AG04449 (cell line): ENCODE results near the gene PPP1R10.
"Not testable (repeated sequence)": the region's sequence is repeated elsewhere in the genome, so short reads cannot be mapped to it uniquely, and the experiment has no call there.

Experiments used
- CTCF ChIA-PET: fragments of 350-600 bp; formaldehyde crosslinking; extraction: SDS; loops from one replicate; lab custom pipeline; 2021; ENCODE audit warnings: antibody characterized with exemption; lab: Yijun Ruan, JAX
- POLR2A ChIA-PET: fragments of 400-600, 350-600 bp; formaldehyde crosslinking; extraction: SDS; loops from one replicate; lab custom pipeline; 2020; ENCODE audit warnings: antibody characterized with exemption, inconsistent platforms; lab: Yijun Ruan, JAX
- DNase-seq: peaks from one replicate; pipeline ENCODE4 v3.0.0-alpha.2; 2010; ENCODE audit warnings: low read depth, low spot score
- H3K4me3 ChIP-seq: 2 replicates; pipeline ENCODE4 v1.5.1; 2011; ENCODE audit warnings: low read depth, mild to moderate bottlenecking, control low read depth, low read length
- TF ChIP-seq, protein P1 (sequence below): IDR thresholded peaks from one replicate; pipeline ENCODE4 v1.5.1; 2011; ENCODE audit warnings: mild to moderate bottlenecking, moderate library complexity, low read length, control low read depth, inconsistent platforms; ENCODE audit not compliant: insufficient read depth; ENCODE audit errors: missing control alignments

Gene PPP1R10

DNA sequence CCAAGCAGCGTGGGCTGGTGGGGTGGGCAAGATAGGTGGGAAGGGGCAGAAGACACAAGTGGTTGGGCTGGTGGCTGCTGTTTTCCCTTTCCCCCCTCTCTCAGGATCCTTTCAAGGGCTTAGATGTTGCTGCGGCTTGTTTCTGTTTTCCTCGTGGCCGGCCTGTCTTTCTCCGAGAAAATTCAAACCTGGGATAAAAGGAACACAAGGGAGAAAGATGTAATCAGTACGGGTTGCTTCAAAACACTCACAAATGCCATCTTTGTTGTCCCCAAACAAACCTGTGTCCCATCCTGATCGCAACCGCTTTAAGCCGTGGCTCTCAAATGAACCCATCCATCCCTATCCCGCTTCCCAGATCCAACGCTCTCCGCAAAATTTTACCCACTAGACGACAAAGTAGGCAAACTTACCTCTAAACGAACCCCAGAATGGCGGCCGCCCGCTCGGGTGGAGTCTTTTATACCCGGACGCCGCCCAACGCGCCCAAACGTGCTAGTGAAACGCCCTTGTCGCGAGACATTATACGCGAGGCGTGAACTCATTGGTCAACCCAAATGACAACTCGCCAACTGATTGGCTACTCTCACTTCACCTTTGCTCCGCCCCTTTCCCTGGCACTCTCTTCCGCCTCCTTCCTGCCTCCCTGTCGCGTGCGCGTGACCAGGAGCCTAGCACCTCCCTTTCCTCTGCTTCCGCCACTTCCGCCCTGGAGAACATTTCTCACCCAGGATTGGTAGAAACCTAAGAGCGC is at the start of gene PPP1R10:
Gene PPP1R10 (minus strand): TSS at position 433 of the 754 bp plus-strand sequence. CDS start 7,299 bp downstream, outside the sequence.
- peak; percentile 99 for DNase-seq
- POLR2A ChIA-PET: interaction anchor here (0.6 to 1.3 kb wide), 6 partner anchors 12 to 104 kb away, joined by 3 to 6 read pairs (median 4); partner anchors contain the start of genes DHX16, MDC1 and PRR3
- H3K4me3 ChIP-seq: peak within 1 kb of the TSS; percentile 99
- TF ChIP-seq, protein P1, sequence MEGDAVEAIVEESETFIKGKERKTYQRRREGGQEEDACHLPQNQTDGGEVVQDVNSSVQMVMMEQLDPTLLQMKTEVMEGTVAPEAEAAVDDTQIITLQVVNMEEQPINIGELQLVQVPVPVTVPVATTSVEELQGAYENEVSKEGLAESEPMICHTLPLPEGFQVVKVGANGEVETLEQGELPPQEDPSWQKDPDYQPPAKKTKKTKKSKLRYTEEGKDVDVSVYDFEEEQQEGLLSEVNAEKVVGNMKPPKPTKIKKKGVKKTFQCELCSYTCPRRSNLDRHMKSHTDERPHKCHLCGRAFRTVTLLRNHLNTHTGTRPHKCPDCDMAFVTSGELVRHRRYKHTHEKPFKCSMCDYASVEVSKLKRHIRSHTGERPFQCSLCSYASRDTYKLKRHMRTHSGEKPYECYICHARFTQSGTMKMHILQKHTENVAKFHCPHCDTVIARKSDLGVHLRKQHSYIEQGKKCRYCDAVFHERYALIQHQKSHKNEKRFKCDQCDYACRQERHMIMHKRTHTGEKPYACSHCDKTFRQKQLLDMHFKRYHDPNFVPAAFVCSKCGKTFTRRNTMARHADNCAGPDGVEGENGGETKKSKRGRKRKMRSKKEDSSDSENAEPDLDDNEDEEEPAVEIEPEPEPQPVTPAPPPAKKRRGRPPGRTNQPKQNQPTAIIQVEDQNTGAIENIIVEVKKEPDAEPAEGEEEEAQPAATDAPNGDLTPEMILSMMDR: no peak
- CTCF ChIA-PET: interaction anchor here (1.0 to 1.8 kb wide), 3 partner anchors 10 to 55 kb away, joined by 3 to 8 read pairs (median 3); partner anchors contain the start of genes ATAT1 and DHX16

GRCh38 chr6:30666300-30666699 is 49.3 kb upstream of the PPP1R10 start:
- CTCF ChIA-PET: interaction anchor here (3.8 kb wide), 1 partner anchor 12 kb away, joined by 19 read pairs; no protein-coding TSS in a partner anchor
- POLR2A ChIA-PET, DNase-seq, H3K4me3 ChIP-seq: not testable (repeated sequence)

DNA sequence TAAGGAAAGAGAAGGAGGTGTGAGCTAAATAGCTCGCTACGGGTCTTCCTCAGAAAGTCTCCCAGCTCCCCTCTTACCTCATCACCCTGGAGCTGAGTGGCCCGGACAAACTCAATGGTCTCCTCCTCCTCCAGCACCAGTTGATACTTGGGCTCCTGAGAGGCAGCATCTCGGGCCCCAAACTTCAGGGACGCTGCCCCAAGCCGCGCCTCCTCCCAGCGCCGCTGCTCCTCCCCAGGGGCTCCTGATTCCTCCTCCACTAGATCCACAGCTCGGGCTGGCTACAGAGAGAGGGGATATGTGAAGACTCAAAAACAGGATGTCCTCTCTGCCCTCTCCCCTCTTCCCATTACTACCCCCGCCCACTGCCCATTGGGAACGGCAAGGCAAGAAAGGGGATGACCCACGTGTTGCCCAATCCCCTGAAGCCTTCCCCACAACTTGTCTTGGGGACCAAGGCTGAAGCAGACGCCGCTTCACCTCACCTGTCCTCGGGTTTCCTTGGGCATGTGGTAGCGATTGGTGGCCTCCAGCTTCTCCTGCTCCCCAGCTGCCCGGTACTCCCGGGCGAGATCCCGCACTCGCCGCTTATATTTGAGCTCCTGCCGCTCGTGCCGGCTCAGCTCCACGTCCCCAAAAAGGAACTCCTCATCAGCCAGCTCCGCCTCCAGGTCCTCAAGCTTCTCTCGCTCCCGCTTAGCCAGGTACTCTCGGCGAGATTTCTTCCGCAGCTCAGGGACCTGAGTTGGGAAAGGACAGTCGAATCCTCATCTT is 48.1 kb upstream of the PPP1R10 start:
- no peak for DNase-seq
- ChIA-PET CTCF (interaction anchor here (0.7 to 3.8 kb wide), 8 partner anchors 13 to 122 kb away, joined by 3 to 19 read pairs (median 3); no protein-coding TSS in a partner anchor), POLR2A (no interaction called here)
- no peak overlapping the region for H3K4me3 ChIP-seq
- TF ChIP-seq, protein P1: no peak

GRCh38 chr6:30657922-30658321 is 40.9 kb upstream of the PPP1R10 start:
- CTCF ChIA-PET: interaction anchor here (1.4 to 5.0 kb wide), 2 partner anchors 14 to 220 kb away, joined by 4 to 23 read pairs; partner anchors contain the start of gene DHX16
- H3K4me3 ChIP-seq, POLR2A ChIA-PET, DNase-seq: not testable (repeated sequence)

DNA sequence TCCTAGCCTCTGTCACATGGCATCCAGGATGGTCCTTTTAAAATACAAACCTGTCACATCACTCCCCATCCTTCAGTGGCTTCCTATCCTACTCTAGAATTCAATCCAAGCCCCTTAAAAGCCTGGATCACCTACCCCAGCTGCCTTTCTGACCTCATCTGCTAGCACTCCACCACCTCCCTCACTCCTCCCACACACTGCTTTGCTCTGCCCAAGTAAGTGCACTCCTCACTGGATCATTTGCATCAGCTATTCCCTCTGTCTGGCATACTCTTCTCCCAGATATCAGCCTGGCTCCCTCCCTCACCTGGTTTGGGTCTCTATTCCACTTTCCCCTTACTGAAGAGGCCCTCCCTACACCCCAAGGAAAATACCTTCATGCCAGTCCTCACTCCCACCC is 40.4 kb upstream of the PPP1R10 start:
- ChIA-PET CTCF (interaction anchor here (1.4 to 5.0 kb wide), 2 partner anchors 14 to 220 kb away, joined by 4 to 23 read pairs; partner anchors contain the start of gene DHX16), POLR2A (no interaction called here)
- no peak overlapping the region for H3K4me3 ChIP-seq
- no peak for DNase-seq
- TF ChIP-seq, protein P1: no peak

- no peak for DNase-seq
- ChIA-PET POLR2A (no interaction called here), CTCF (interaction anchor here (0.8 to 5.0 kb wide), 4 partner anchors 9 to 17 kb away, joined by 3 to 23 read pairs (median 3); partner anchors contain the start of genes C6orf136 and DHX16)
- TF ChIP-seq, protein P1: no peak
- no peak overlapping the region for H3K4me3 ChIP-seq
These were observed 39.5 kb upstream of the PPP1R10 start for GRCh38 chr6:30656513-30656912.
